C4-2B (cell line): ENCODE data around the gene DDX27.
A peak's percentile ranks its signal among the peaks of the same experiment; 100 is the strongest.

ENCODE experiments used
- H3K27ac ChIP-seq: fragments of 450-650 bp; 2 replicates; pipeline ENCODE4 v1.5.1; 2017
- ZFX ChIP-seq: fragments of 450-650 bp; IDR thresholded peaks from 2 replicates; pipeline ENCODE4 v1.6.1; 2017
- TF ChIP-seq, protein P1 (sequence below): fragments of 450-650 bp; conservative IDR thresholded peaks from 2 replicates; pipeline ENCODE4 v1.5.1; 2017; ENCODE audit warnings: mild to moderate bottlenecking

Gene DDX27

DNA sequence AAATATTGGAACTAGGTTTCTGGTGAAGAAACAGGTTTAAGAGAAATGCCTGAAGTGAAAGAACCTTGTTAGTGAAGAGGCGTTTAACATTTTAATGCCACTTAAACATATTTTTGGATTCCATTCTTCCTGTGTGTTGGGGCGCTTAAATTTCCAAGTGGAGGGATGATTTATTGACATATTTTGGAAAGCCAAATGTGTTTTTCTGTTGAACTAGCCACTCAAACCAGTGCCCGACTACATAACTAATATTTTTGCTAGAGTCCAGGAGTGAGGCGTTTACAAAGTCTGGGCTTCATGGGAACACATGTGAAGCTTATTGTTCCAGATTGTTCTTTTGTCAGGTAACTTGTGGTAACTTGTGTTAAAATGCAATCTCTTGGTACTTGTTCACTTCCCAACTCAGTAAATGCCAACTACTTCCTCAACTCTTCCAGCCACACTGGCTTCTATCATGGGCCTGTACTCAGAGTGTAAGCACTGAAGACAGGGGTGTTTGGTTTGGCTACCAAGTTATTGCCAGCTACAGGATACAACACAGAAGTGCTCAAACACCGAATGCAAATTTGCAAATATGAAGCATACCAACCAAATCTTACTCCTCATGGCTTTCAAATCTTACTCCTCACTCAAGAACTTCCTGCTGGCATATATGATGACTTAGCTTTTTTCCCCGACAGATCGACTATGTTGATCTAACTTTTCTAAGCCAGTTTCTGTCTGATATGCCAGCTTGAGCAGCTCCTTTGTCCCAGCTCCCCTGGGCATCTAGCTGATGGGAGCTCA is 60.7 kb downstream of the DDX27 start:
- TF ChIP-seq, protein P1, sequence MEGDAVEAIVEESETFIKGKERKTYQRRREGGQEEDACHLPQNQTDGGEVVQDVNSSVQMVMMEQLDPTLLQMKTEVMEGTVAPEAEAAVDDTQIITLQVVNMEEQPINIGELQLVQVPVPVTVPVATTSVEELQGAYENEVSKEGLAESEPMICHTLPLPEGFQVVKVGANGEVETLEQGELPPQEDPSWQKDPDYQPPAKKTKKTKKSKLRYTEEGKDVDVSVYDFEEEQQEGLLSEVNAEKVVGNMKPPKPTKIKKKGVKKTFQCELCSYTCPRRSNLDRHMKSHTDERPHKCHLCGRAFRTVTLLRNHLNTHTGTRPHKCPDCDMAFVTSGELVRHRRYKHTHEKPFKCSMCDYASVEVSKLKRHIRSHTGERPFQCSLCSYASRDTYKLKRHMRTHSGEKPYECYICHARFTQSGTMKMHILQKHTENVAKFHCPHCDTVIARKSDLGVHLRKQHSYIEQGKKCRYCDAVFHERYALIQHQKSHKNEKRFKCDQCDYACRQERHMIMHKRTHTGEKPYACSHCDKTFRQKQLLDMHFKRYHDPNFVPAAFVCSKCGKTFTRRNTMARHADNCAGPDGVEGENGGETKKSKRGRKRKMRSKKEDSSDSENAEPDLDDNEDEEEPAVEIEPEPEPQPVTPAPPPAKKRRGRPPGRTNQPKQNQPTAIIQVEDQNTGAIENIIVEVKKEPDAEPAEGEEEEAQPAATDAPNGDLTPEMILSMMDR = no peak
- no peak for TF ChIP-seq ZFX
- peak overlapping the region; percentile 99 for H3K27ac ChIP-seq

DNA sequence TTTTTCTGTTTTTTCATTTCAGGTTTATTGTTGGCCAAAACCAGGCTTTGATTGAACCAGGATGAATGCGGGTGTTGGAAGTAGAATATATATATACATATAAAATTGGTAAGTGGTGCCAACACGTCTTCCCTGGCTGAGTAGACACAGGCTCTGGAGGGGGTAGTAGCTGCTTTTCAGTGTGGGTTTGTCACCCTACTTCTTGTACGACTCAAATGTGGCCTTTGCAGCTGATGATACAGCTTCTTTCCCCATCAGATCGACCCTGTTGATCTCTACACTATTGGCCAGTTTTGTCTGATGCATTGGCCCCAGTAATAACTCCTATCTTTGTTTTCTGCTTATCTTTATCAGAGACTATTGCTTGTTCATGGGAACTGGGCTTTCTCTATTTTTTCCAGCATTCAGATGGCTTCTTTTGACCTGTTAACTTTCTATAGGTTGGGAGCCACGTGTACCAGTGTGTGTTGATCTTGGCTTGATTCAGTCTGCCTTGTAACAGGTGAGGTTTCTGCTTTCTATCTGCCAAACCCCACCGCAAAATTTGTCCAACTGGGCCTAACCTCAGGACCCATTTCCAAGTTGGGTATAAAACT is 61.3 kb downstream of the DDX27 start:
- no peak for TF ChIP-seq ZFX
- TF ChIP-seq, protein P1 = no peak
- H3K27ac ChIP-seq = peak overlapping the region; percentile 99; the same call in 1 of the 2 replicates

DNA sequence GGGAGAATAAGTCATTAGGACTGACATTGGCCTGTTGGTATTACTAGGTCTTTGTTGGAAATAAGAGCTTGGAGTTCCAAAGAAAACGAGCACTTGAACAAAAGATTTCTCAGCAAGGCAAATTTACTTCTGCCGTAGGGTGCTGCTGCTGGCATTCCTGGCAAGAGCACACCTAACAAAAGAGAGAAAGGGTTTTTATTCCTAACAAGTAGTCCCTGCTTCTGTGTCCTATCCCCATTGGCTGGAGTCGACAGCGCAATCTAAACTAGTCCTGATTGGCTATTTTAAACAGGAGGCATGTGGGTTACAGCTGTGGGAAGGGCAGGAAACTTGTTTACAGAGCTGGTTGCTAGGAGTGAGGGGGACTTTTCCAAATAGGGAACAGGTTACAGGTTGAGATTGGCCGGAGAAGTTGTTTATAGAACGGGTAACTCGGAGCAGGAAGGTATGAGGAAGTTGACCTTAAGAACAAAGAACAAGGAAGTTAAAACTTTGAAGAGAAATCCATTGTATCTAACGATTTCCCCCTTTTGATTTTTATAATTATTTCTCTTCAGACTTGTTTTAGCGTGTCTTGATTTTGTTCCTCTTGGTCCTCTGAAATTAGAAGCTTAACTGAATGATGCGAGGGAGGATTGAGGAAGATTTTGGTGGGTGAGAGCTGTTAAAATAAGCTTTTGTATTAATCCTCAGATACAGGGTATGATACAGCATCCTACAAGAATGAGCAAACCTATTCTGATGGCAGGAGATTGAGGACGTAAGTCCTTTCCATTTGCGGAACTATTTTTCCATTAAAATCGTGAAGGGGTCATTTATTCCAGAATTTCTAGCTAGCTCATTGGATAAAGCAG is 62.1 kb downstream of the DDX27 start:
- no peak for TF ChIP-seq ZFX
- TF ChIP-seq, protein P1 = no peak
- peak overlapping the region; percentile 99; the same call in 1 of the 2 replicates for H3K27ac ChIP-seq

DNA sequence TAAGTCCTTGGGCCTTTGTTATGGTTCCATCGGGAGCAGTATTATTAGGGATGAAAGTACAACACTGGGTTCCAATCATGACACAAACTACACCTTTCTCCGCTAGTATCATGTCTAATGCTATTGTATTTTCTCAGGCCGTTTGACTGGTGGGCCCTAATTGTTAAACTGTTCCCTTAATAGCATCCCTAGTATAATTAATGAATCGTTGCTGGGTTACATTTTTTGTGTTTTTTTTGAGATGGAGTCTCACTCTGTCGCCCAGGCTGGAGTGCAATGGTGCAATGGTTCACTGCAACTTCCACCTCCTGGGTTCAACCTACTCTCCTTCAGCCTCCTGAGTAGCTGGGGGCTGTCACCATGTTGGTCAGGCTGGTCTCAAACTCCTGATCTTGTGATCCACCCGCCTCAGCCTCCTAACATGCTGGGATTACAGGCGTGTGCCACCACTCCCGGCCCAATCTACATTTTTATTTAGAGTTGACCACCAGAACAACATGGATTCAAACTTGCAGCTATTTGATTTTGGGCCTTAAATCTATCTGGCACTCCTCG is 62.8 kb downstream of the DDX27 start:
- TF ChIP-seq, protein P1 = no peak
- TF ChIP-seq ZFX = no peak
- peak overlapping the region; percentile 48 for H3K27ac ChIP-seq

DNA sequence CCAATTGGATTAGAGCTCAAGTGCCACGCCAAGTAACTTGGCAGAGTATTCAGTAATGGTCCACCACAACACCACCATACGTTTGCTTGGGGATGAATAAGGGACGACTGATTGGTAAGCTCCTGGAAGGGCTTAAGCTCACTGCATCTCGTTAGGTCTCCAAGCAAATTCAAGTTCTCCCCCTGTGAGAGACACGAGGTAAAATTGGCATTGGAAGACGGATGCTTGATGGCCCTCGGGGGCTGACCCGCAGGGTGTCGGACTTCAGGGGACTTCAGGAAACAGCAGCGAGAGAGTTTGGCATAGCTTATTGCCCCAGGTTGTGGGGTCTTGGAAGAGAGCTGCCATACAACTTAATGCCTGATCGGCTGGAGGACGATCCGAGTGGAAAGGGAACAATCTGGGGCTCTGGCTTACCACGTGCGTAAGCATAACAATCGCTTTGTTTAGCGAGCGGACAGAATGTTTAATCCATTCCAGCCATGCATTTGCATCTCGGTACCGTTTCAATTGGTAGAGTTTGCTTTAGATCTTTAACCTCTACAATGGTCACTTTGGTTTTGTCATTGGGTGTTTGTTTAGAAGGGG is 63.5 kb downstream of the DDX27 start:
- peak overlapping the region; percentile 48 for H3K27ac ChIP-seq

DNA sequence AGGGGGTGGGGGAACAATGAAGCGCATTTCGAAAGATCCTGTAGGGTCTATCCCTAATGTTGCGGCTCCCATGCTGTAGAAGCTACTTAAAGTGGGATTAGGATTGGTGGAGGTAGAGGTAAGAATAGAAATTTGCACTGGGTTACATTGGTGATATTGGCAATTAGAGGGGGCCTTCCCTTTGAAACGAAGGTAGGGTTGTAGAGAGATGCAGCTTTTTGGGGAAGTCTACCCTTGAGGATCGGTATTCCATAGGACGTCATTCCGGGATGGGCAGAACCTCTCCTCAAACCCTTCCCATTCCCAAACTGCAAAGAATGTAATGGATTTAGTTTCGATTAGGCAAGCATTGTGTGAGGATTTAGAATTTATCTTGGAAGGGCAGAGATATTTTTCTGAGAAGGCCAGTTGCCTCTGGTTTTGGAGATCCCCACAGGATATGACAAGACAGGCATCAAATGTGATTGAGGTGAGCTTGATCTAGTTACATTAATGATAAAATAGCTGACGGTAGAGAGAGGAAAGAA is 64.0 kb downstream of the DDX27 start:
- peak overlapping the region; percentile 48; the same call in 1 of the 2 replicates for H3K27ac ChIP-seq
- TF ChIP-seq, protein P1 = no peak
- TF ChIP-seq ZFX = no peak

More for the DNA sequence above, 63.5 kb downstream of the DDX27 start:
- TF ChIP-seq, protein P1 = no peak
